Dermis blood vessel endothelial cell (primary cell): ENCODE data around the gene MUC4. TPM values are rescaled to one million over a fixed set of nuclear protein-coding genes. Genes with fewer than 3 reads are reported as not detected.
"Not testable (repeated sequence)": the region's sequence is repeated elsewhere in the genome, so short reads cannot be mapped to it uniquely, and the experiment has no call there.

Experiments
- DNase-seq: peaks from one replicate; pipeline ENCODE4 v3.0.0; 2010
- total RNA-seq: library from RNA; depleted of rRNA; stranded (reverse); fragments of >200 nt; gene quantifications from 2 replicates; pipeline ENCODE4 v1.2.3, GENCODE V29; 2014

MUC4 gene
- total RNA-seq, 1 donor from 2014 or later, result 0.17 TPM

DNA sequence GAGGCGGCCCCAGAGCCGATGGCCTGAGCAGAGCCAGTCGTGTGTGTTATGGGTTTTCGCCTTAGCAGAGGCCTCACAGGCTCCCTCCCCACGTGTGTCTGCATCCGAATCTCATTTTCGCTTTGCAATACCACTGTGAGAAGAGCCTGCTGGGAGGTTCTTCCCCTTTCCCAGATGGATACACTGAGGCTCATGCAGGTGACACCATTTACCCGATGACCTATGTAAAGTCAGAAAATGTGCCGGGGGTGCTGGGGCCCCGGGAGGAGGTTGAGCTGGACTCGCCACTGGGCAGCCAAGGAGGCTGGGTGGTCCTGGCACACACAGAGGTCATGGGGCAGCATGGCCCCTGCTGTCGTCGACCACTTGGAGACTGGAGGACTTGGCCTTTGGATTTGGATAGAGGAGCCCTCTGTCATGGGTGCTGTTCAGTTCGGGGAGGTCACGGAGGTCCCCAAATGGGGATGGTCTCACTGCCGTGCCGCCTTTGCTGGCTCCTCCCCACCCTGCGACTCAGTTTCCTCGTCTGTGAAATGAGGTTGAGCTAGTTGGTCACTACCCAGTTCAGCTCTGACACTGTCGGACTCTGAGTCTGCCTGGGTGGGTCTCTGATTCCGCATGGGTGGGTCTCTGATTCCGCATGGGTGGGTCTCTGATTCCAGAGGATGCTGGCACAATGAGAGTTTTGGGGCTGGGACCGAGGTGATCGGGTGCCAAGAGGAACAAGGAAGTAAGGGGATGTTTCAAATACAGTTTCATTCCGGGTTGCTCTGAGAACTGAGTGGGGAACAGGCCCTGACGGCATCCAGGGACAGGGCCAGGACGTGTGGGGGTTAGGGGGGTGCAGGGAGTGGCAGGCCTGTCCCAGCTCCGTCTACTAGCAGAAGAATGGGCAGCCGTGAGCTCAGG, 23.2 kb upstream of the MUC4 start:
- no peak for DNase-seq

DNA sequence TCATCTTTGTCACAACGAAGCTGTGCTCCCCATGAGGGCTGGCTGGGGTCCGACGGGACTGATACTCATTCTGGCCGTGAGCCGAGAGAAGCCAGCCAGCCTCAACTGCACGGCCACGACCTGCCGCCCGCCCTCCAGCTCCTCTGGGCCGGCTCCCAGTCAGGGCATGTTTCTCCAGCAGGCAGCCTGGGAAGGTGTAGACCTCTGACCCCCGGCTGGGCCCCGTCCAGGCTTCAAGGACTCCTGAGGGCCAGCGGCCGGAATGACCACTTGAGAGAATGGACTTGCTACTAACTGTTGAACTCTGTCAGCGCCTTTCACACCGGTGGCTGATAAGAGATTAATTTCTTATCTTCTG, 18.1 kb upstream of the MUC4 start:
- no peak for DNase-seq

DNA sequence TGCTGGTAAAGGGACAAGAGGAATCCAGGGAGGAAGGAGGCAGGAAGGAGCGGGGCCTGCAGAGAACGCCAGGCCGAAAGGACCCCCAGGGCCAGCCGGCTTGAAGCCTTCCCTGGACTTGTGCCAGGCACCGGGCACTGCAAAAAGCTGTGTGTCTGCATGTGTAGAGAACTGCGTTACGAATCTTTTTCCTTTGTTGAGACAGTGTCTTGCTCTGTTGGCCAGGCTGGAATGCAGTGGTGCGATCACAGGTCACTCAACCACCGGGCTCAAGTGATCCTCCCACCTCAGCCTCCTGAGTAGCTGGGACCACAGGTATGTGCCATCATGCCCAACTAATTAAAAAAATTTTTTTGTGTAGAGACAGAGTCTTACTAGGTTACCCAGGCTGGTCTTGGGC, 17.0 kb upstream of the MUC4 start:
- no peak for DNase-seq

DNA sequence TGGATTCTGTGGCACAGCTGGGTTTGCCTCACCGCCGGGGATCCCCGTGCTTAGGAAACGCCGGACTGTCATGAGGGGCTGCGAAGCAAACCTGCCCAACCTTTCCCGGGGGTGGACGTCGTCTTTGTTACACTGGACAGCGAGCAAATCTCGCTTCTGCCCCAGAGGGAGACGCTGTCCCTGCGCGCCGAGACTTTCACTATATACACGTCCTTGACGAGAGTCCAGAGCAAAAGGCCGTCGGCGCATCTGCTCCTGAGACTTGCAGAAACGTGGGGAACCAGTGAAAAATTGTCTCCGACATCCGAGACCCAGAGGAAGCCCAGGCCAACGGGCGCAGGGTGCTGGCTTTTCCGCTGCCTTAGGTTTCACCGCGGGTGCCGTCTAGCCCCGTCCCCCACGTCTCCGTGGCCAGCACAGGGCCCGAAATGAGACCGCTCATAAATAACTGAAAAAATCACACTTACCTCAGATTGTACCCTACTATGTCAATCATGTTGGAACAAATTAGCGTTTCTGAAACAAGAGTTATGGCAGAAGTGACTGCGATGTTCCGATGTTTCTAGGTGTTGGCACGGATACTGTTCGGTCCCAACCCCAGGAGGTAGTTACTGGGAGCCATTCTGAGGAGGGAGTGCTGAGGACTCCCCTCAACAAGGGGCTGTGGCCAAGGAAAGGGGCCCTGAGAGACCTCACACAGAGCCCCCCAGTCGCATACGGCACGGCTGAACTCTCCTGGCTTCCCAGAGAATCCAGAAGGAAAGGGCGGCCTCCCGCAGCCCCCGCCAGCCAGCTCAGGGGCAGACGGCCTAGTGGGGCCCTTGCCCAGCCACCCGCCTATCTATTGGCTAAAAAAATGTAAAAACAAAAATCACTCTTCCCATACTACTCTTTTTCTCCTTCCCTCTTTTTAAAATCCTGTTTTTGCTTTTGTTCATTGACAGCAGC, 14.4 kb upstream of the MUC4 start:
- DNase-seq, result no peak

DNA sequence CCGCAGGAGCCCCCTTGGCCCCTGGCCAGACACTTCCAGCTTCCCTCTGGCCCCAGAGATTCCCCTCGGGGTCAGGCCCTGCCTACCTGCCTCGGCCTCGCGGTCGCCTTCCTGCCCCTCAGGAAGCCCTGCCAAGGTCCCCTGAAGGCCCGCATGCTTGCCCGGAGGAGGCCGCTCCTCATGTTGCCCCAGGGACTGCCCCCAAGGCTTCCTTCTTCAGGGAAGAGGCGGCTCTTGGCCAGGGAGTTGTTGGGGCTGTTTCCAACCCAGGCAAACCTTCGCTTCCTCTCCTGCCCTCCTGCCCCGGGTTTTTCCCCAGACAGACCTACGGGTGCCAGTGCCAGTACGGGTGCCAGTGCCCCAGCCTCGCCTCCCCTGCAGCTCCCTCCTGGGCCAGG, 13.5 kb upstream of the MUC4 start:
- no peak for DNase-seq

DNA sequence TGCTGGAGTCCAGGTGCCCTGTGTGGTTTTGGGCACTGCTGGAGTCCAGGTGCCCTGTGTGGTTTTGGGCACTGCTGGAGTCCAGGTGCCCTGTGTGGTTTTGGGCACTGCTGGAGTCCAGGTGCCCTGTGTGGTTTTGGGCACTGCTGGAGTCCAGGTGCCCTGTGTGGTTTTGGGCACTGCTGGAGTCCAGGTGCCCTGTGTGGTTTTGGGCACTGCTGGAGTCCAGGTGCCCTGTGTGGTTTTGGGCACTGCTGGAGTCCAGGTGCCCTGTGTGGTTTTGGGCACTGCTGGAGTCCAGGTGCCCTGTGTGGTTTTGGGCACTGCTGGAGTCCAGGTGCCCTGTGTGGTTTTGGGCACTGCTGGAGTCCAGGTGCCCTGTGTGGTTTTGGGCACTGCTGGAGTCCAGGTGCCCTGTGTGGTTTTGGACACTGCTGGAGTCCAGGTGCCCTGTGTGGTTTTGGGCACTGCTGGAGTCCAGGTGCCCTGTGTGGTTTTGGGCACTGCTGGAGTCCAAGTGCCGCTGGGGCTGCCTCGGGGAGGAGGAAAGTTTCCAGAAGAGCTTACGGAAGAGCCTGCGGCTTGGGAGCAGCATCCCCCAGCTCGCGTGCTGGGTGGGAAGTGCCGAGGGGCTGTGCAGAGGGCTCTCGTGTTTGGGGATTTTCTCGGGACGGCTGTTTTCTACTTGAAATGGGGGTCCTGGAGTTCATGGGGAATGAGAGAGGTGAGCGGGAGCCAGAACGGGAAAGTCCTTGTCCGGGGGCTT, 12.9 kb upstream of the MUC4 start:
- not testable (repeated sequence) for DNase-seq

DNA sequence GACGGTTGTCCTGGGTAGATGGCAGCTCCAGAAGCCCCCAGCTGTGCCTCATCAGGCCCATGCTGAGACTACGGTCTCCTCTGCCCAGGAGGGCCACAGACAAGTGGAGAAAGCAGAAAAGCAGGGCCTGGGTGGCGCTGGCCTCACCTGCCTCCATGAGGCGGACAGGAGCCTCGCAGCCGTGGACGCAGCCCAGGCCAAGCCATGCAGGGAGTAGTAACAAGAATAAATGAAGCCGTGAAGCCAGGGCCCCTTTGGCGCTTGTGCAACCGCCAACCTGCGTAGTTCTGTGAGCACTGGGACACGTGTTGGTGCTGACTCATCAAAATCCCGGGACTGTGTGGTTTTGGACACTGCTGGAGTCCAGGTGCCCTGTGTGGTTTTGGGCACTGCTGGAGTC, 12.3 kb upstream of the MUC4 start:
- no peak for DNase-seq

DNA sequence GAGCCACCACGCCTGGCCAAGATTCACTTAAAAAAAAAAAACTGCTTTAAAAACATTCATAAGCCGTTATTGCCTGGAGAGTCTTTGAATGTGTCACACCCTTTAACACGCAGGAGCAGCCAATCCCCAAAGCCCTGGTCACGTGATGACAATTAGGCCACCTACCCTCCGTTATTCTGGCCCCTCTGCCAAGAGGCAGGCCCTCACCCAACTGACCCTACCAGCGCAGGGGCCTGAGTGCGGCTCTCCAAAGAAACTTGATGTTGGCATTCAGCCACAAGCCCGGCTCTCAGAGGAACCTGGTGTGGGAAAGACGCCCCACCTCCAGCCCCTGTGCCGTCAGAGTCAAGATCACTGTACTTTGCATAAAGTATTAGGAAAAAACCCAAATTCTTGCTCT, 11.6 kb upstream of the MUC4 start:
- no peak for DNase-seq

DNA sequence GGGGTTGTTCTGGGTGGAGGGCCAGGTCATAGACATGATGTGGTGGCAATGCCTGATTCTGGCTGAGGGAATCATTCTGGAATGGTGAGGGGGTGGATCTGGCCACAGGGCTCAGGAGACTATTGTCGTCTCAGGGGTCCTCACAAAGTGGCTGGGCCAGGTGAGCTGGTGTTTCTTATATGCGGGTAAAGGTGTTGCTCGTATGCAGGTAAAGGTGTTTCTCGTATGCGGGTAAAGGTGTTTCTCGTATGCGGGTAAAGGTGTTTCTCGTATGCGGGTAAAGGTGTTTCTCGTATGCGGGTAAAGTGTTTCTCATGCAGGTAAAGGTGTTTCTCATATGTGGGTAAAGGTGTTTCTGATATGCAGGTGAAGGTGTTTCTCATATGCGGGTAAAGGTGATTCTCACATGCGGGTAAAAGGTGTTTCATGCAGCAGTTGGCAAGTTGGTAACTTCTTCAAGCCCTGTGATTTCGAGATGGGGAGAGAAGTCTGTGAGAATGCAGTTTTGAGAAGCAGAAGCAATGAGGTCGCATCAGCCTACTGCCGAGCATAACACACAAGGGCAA, 10.5 kb upstream of the MUC4 start:
- DNase-seq, result no peak

DNA sequence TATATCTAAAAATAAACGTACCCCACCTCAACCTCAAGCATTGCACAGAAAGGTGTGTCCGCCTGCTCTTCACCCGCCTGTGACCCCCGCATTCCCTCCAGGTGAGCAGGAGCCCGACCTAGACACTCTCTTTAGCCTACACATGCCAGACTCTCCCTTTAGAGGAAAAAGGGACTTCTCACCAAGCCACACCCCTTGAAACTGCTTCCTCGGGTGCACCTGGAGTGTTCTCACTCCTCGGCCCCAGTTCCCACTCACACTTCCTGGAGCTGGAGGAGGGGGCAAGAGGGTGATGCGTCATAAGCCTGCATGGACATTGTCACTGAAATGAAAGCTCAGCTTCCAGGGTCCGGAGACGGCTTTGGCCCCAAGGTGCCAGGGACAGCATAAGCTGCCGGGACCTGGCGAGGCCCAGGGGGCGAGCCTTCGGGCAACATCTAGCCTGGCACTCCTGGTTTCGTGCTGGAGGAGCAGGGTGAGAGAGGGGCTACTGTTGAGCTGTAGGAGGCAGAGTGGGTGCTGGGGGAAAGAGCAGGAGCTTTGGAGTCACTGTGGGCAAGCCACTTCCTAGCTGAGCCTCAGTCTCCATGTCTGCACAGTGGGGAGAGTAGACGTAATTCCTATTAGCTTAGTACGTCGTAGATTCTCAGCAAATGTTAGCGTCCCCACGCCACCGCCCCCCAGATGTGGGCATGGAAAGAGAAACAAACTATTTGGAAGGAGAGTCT, 9.8 kb upstream of the MUC4 start:
- no peak for DNase-seq

DNA sequence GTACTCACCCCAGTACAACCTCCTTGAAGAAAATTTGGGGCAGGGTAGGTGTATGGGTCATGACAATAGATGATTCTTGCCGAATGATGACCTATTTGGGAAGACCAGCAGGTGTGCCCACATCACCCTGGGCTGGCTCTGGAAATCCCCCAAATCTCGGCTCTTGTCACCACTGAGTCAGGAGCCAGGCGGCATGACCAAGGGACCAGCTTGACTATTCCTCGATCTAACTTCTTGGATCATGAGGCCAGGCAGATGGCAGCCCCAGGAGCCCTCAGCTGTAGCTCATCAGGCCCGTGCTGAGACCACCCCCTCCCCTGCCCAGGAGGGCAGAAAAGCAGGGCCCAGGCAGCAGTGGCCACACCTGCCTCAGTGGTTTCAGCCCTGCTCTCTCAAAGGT, 9.2 kb upstream of the MUC4 start:
- no peak for DNase-seq

DNA sequence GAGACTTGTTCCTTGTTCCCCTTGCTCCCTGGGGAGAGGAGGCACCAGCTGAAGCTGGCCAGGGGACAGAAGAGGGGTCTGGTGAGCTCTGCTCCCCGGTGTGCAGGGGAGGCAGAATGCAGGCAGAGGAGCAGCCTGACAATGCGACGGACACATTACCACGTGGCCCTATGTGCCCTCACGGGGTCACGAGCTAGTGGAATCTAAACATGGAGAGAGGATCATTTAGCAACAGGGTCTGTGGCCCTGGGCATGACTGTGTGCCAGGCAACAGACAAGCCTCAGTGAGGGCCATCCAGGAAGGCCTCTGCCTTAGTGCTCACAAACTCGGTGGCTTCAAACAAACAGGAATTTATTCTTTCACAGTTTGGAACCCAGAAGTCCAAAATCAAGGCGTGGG, 8.5 kb upstream of the MUC4 start:
- no peak for DNase-seq

DNA sequence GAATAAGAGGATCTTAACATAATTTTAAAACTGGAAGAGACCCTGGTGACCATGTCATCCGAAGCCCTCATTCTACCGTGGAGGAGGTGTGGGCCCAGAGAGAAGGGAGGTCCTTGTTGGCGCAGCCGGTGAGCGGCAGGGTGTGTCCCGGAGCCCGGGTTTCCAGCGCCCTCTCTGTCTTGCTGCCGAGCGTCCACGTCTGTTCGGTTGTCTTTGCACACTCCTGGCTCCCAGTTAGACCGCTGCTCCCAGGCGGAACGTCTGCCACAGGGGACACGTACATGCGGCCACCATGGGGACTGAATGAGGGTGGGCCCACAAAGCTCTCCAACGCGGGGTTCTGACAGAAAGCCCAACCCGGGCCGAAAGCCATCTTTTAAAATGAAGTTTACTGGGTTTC, 6.6 kb upstream of the MUC4 start:
- no peak for DNase-seq

DNA sequence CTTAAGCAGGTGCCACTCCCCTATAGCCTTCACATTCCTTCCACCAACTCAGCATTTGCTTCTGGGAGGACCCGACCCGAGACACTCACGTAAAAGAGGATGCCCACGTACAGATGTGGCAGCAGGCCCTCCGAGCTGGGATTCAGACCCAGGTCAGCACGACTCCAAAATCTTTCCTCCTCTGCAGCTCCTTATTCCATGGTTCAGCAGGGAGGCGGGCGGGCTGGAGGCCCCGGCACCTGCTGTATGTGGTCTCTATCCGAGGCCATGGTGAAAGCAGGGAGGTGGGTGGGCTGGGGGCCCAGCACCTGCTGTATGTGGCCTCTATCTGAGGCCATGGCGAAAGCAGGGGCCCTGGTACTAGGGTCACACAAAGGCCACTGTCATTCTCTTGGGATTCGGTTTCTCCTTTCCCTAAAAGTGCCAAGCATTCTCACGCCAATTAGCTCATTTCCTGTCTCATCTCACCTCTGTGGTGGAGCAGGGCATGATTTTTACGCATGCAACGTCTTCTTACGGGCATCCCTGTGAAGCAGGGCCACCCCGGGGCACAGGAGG, 5.9 kb upstream of the MUC4 start:
- DNase-seq, result no peak

DNA sequence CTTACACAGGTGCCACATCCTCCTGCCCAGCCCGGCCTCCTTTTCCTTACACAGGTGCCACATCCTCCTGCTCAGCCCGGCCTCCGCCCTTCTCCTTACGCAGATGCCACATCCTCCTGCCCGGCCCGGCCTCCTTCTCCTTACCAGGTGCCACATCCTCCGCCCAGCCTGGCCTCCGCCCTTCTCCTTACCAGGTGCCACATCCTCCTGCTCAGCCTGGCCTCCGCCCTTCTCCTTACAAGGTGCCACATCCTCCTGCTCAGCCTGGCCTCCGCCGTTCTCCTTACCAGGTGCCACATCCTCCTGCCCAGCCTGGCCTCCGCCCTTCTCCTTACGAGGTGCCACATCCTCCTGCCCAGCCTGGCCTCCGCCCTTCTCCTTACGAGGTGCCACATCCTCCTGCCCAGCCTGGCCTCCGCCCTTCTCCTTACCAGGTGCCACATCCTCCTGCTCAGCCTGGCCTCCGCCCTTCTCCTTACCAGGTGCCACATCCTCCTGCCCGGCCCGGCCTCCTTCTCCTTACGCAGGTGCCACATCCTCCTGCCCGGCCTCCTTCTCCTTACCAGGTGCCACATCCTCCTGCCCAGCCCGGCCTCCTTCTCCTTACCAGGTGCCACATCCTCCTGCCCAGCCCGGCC, 4.7 kb upstream of the MUC4 start:
- not testable (repeated sequence) for DNase-seq

DNA sequence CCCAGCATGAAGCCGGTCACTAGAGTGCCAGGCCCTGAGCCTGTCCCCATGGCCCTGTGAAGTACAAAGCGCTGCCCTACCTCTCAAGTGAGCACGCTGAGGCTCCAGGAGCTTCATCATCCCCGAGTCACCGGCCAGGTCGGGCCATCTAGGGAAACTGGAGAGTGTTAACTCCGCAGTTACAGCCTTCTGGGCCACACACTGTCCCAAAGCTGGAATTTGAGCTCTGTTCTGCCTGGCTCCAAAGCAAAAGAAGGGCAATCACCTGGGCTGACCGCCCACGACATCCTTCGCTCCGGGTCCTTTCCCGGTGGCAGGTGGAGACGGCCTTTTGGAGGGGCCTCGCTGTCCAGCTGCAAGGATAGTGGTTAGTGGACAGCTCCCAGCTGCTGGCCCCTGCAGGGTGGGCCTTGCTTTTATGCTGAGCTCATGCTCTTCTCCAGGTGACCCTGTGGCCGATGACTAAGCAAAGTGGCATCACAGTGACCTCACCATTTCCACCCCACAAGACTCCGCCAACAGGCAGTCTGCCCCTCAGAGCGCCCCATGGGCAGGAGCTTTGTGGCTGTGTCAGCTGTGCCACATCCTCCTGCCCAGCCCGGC, 3.5 kb upstream of the MUC4 start:
- DNase-seq, result no peak

DNA sequence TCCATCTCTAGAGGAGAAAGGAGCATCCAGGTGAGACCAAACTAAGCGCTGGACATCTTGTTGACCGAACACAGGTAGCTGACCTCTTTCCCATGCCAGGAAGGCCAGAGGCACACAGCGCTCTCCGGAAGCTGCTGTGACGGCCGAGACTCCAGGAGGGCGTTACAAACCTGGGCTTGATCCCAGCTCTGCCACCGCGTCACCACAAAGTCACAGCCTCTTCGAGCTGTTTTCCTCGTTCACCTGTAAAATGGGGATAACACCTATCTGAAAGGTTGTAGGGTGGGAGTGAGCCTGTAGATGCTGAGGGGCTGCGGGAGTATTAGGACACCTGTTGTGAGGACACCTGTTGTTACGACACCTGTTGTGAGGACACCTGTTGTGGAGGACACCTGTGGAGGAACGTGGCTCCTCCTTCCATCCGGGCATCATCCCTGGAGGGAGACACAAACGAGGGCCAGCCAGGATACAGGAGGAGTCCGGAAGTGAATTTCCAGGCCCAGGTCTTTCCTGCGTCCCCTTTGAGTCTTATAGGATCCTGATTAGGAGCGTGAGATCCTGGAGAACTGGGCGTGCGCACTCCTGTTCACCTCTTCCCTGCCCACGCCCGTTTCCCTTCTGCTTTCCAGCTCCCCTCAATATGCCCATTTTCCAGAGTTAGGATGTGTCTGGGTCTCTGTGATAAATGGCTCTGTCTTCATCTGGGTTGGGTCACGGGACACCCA, 2.3 kb upstream of the MUC4 start:
- DNase-seq, result no peak

DNA sequence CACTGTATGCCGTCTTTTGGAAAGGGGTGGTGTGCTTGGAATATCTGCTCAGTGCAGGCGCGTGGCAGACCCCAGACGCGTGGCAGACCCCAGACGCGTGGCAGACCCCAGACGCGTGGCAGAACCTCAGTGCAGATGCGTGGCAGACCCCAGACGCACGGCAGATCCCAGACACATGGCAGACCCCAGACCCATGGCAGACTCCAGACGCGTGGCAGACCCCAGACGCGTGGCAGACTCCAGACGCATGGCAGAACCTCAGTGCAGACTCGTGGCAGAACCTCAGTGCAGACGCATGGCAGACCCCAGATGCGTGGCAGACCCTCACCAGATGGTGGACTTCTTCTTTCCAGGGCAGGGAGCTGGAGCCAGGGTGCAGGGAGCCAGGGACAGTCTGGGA, 637 bp upstream of the MUC4 start:
- no peak for DNase-seq

DNA sequence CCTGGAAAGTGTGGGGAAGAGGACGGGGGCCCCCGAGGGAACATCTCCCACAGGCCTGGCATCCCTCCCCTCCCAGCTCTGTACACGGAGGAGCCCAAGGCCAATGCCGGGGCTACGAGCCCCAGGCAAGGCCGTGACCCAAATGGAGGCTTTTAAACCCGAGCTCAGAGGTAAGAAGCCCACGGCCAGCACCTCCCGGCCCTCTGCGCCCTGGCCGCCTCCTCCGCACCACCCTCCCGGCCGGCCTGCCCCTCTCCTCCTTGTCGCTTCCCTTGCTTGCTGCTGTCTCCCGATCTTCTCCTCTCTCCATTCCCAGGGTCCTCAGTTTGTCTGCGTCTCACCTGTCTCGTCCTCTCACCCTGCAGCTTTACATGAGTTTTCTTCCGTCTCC, 1.3 kb downstream of the MUC4 start:
- no peak for DNase-seq
